Measurements from ENCODE around the gene ADGRF5. TPM values are rescaled to one million over a fixed set of nuclear protein-coding genes. Genes with fewer than 3 reads are reported as not detected.

ADGRF5 gene
- total and polyA plus RNA-seq, 10 of the 15 experiments (the other 5 are each of a cell fraction or from before 2014, with no cell fraction given), result 0.01 to 0.13 TPM; not detected in 8

DNA sequence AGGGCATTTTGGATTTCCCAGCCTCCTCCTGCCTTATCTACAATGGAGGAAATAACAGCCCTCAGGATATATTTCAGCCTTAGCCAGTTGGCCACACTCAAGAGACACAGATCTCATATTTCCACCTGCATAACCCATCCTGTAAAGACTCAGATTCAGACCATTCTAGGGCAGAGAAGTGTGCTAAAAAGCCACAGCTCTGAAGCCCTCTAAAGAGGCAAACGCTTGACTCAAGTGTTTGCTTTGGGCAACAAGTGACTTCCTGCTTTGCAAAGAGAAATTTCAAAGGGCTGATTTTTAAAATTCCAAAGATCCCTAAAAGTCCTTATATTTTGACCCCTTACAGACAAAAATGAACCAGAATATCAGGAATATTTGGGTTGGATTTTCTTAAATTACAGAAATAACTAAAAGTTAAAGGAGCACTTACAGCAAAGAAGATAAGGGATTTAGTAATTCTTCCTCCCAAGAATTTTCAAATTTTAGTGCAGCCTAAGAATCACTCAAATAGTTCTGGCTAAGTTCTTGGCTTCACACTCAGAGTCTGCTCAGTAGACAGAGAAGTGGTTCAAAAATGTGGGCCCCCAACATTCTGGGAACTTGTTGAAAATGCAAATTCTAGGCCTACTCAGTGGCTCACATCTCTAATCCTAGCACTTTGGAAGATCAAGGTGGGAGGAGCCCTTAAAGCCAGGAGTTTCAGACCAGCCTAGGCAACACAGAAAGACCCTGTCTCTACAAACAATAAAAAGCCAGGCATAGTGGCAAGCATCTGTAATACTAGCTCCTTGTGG lies 18.9 kb upstream of the ADGRF5 start:
- H4K20me1 ChIP-seq (ENCODE audit: control insufficient read depth, insufficient read depth), result no peaks in the 10 kb centered on the region

More for the DNA sequence above, 18.9 kb upstream of the ADGRF5 start:
- Histone ChIP-seq H3K4me1 (ENCODE audit: control insufficient read depth, insufficient read depth, low read length) (no peaks in the 10 kb centered on the region), H3K9me3 (replicated peaks; ENCODE audit: control insufficient read depth, insufficient read depth, low read length) (no peaks in the 10 kb centered on the region), H3K79me2 (ENCODE audit: control insufficient read depth, insufficient read depth, low read length) (no peaks in the 10 kb centered on the region), H3K27ac (ENCODE audit: control insufficient read depth, insufficient read depth) (no peak overlapping the region), H3K36me3 (ENCODE audit: control insufficient read depth in 2 of 2, insufficient read depth in 2 of 2, low read length in 1 of 2) (no peaks in the 10 kb centered on the region), H3K4me2 (ENCODE audit: control insufficient read depth, insufficient read depth) (no peak overlapping the region), H2AFZ (ENCODE audit: control insufficient read depth, low read depth, low read length) (no peak overlapping the region), H3K9ac (ENCODE audit: control insufficient read depth, insufficient read depth, low read length) (no peak overlapping the region), H3K27me3 (replicated peaks in 1 of 2; ENCODE audit: control insufficient read depth in 2 of 2, insufficient read depth in 2 of 2, low read length in 1 of 2) (no peaks in the 10 kb centered on the region), H3K4me3 (no peak overlapping the region)
- WGBS (ENCODE audit: insufficient coverage, insufficient replicate concordance, low lambda C conversion rate, missing lambda C conversion rate), result 50% methylated on average over 1 of the region's 1 CpG
- DNase-seq (ENCODE audit: low read depth, low spot score) (no peak), FAIRE-seq (no peak), ATAC-seq (no peak)
- POLR2A ChIA-PET, result no interaction called here
- no peak for TF ChIP-seq BRCA1 (IDR thresholded peaks at IDR 0.05; ENCODE audit: low read depth, low read length)
- no peak for TF ChIP-seq SP1 (IDR thresholded peaks at IDR 0.05; ENCODE audit: low read depth, low read length)
- TF ChIP-seq, protein P1, sequence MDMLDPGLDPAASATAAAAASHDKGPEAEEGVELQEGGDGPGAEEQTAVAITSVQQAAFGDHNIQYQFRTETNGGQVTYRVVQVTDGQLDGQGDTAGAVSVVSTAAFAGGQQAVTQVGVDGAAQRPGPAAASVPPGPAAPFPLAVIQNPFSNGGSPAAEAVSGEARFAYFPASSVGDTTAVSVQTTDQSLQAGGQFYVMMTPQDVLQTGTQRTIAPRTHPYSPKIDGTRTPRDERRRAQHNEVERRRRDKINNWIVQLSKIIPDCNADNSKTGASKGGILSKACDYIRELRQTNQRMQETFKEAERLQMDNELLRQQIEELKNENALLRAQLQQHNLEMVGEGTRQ (IDR thresholded peaks at IDR 0.05; ENCODE audit: borderline replicate concordance, low read depth, low read length), result no peak
- TF ChIP-seq NFYA (IDR thresholded peaks at IDR 0.05; ENCODE audit: borderline replicate concordance, low read depth, low read length), result no peak
- TF ChIP-seq, protein P2, sequence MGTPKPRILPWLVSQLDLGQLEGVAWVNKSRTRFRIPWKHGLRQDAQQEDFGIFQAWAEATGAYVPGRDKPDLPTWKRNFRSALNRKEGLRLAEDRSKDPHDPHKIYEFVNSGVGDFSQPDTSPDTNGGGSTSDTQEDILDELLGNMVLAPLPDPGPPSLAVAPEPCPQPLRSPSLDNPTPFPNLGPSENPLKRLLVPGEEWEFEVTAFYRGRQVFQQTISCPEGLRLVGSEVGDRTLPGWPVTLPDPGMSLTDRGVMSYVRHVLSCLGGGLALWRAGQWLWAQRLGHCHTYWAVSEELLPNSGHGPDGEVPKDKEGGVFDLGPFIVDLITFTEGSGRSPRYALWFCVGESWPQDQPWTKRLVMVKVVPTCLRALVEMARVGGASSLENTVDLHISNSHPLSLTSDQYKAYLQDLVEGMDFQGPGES (IDR thresholded peaks at IDR 0.05), result no peak
- TF ChIP-seq SREBF1 (IDR thresholded peaks at IDR 0.05; ENCODE audit: low read length), result no peak
- TF ChIP-seq RELA (IDR thresholded peaks at IDR 0.05; ENCODE audit: borderline replicate concordance, partially characterized antibody), result no peak
- no peak for TF ChIP-seq SRF (IDR thresholded peaks at IDR 0.05; ENCODE audit: low read depth in 2 of 2, low read length in 2 of 2)
- TF ChIP-seq KAT2A (conservative IDR thresholded peaks at IDR 0.05; ENCODE audit: control insufficient read depth, low read depth, low read length), result no peak
- no peak for TF ChIP-seq BCL11A (IDR thresholded peaks at IDR 0.05; ENCODE audit: low read depth, low read length)
- TF ChIP-seq, protein P3, sequence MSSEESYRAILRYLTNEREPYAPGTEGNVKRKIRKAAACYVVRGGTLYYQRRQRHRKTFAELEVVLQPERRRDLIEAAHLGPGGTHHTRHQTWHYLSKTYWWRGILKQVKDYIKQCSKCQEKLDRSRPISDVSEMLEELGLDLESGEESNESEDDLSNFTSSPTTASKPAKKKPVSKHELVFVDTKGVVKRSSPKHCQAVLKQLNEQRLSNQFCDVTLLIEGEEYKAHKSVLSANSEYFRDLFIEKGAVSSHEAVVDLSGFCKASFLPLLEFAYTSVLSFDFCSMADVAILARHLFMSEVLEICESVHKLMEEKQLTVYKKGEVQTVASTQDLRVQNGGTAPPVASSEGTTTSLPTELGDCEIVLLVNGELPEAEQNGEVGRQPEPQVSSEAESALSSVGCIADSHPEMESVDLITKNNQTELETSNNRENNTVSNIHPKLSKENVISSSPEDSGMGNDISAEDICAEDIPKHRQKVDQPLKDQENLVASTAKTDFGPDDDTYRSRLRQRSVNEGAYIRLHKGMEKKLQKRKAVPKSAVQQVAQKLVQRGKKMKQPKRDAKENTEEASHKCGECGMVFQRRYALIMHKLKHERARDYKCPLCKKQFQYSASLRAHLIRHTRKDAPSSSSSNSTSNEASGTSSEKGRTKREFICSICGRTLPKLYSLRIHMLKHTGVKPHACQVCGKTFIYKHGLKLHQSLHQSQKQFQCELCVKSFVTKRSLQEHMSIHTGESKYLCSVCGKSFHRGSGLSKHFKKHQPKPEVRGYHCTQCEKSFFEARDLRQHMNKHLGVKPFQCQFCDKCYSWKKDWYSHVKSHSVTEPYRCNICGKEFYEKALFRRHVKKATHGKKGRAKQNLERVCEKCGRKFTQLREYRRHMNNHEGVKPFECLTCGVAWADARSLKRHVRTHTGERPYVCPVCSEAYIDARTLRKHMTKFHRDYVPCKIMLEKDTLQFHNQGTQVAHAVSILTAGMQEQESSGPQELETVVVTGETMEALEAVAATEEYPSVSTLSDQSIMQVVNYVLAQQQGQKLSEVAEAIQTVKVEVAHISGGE (CRISPR knock-in tag; IDR thresholded peaks at IDR 0.05), result no peak
- no peak for TF ChIP-seq SUPT20H (IDR thresholded peaks at IDR 0.05; ENCODE audit: borderline replicate concordance, control insufficient read depth, low read depth, low read length)
- no peak for TF ChIP-seq ATF7 (IDR thresholded peaks at IDR 0.05; ENCODE audit: low read depth)
- no peak for TF ChIP-seq FOXM1 (IDR thresholded peaks at IDR 0.05; ENCODE audit: low read depth, low read length)
- intact Hi-C loops (cut with micrococcal nuclease; ENCODE audit: unreplicated experiment) (no loop called here), in situ Hi-C loops (cut with MboI) (no loop called here)
- RAD21 ChIA-PET (ENCODE audit: unreplicated experiment), result no interaction called here
- no TSS peak for BruUV-seq (replicated peaks)
- CTCF ChIA-PET, result no interaction called here
- SMC1A ChIA-PET (ENCODE audit: uncharacterized antibody, unreplicated experiment), result no interaction called here

Data from GM12878 (cell line).